IMR-90 (cell line): ENCODE data around the gene HDGFL3. TPM values are rescaled to one million over a fixed set of nuclear protein-coding genes. Genes with fewer than 3 reads are reported as not detected.

ENCODE experiments used
- ATAC-seq: fragments of 200-7000 bp; cut with Tn5 transposase; 2 replicates; pipeline ENCODE4 v1.9.1; 2020; ENCODE audit warnings: low read depth, mild to moderate bottlenecking, moderate library complexity
- BruUV-seq: library from RNA; stranded (reverse); fragments of 400-500 nt; replicated peaks from 2 replicates; lab custom pipeline; 2021; lab: Mats Ljungman, UMichigan
- CTCF ChIA-PET: fragments of 300-600 bp; formaldehyde crosslinking; extraction: SDS; loops from one replicate; lab custom pipeline; 2021; ENCODE audit warnings: antibody characterized with exemption; lab: Yijun Ruan, JAX
- POLR2A ChIA-PET: fragments of 300-600 bp; sonication (Branson Sonifier 250); formaldehyde crosslinking; loops from one replicate; lab custom pipeline; 2022; ENCODE audit warnings: antibody characterized with exemption; ENCODE audit not compliant: unreplicated experiment; lab: Charles Lee
- DNase-seq: peaks from one replicate; pipeline ENCODE4 v3.0.0; 2013
- H2AFZ ChIP-seq: replicated peaks from 2 replicates; pipeline ENCODE3; 2013; ENCODE audit warnings: low read length, mild to moderate bottlenecking; ENCODE audit not compliant: poor library complexity
- H2AK5ac ChIP-seq: 2 replicates; pipeline ENCODE4 v1.6.1; 2013; ENCODE audit warnings: low read depth, low read length, inconsistent platforms
- H2AK9ac ChIP-seq: replicated peaks from 2 replicates; pipeline ENCODE3; 2013; ENCODE audit warnings: mild to moderate bottlenecking, low read depth, low read length, moderate library complexity; ENCODE audit not compliant: poor library complexity
- H2BK120ac ChIP-seq: 2 replicates; pipeline ENCODE4 v1.6.1; 2013; ENCODE audit warnings: low read depth, low read length, inconsistent platforms
- H2BK15ac ChIP-seq: 3 replicates; pipeline ENCODE4 v1.6.1; 2013; ENCODE audit warnings: low read depth, low read length, inconsistent platforms
- H2BK20ac ChIP-seq: 2 replicates; pipeline ENCODE4 v1.6.1; 2013; ENCODE audit warnings: low read depth, mild to moderate bottlenecking, inconsistent platforms, low read length, moderate library complexity
- H2BK5ac ChIP-seq: 2 replicates; pipeline ENCODE4 v1.6.1; 2013; ENCODE audit warnings: mild to moderate bottlenecking, low read depth, low read length, inconsistent platforms; ENCODE audit not compliant: poor library complexity, severe bottlenecking
- H3K14ac ChIP-seq: replicated peaks from 2 replicates; pipeline ENCODE4 v1.6.1; 2013; ENCODE audit warnings: low read depth, low read length, inconsistent platforms
- H3K18ac ChIP-seq: 2 replicates; pipeline ENCODE4 v1.6.1; 2013; ENCODE audit warnings: low read depth, low read length, control low read depth
- H3K23ac ChIP-seq: 2 replicates; pipeline ENCODE4 v1.6.1; 2013; ENCODE audit warnings: low read depth, low read length, inconsistent platforms
- H3K27ac ChIP-seq: 2 replicates; pipeline ENCODE4 v1.5.1; 2013; ENCODE audit warnings: mild to moderate bottlenecking, control low read depth, low read length; ENCODE audit not compliant: insufficient read depth
- H3K27me3 ChIP-seq: 2 replicates; pipeline ENCODE4 v1.6.1; 2013; ENCODE audit warnings: low read length; ENCODE audit not compliant: control insufficient read depth, insufficient read depth
- H3K36me3 ChIP-seq: 2 replicates; pipeline ENCODE4 v1.6.1; 2013; ENCODE audit warnings: low read length, mixed read lengths; ENCODE audit not compliant: control insufficient read depth, insufficient read depth
- H3K4ac ChIP-seq: 2 replicates; pipeline ENCODE4 v1.6.1; 2013; ENCODE audit warnings: low read depth, low read length, inconsistent platforms
- H3K4me1 ChIP-seq: 2 replicates; pipeline ENCODE4 v1.6.1; 2013; ENCODE audit warnings: low read length, mixed read lengths; ENCODE audit not compliant: control insufficient read depth, insufficient read depth
- H3K4me2 ChIP-seq: 2 replicates; pipeline ENCODE4 v1.6.1; 2013; ENCODE audit warnings: low read depth, mild to moderate bottlenecking, control low read depth, low read length, moderate library complexity
- H3K4me3 ChIP-seq: 2 replicates; pipeline ENCODE4 v1.5.1; 2013; ENCODE audit warnings: low read depth, mild to moderate bottlenecking, control low read depth, low read length, moderate library complexity; ENCODE audit not compliant: insufficient read depth
- H3K56ac ChIP-seq: 2 replicates; pipeline ENCODE4 v1.6.1; 2013; ENCODE audit warnings: low read length, inconsistent platforms; ENCODE audit not compliant: insufficient read depth; ENCODE audit errors: extremely low read depth
- H3K79me1 ChIP-seq, 2 experiments: 2 replicates each; pipeline ENCODE4 v1.6.1; 2013; ENCODE audit warnings: low read length in 2 of 2, inconsistent platforms in 1 of 2, low read depth in 1 of 2
- H3K9ac ChIP-seq: 2 replicates; pipeline ENCODE4 v1.6.1; 2013; ENCODE audit warnings: low read depth, low read length, control low read depth
- H3K9me1 ChIP-seq: 2 replicates; pipeline ENCODE4 v1.6.1; 2013; ENCODE audit warnings: low read length, inconsistent platforms; ENCODE audit not compliant: insufficient read depth
- H3K9me3 ChIP-seq: 2 replicates; pipeline ENCODE4 v1.6.1; 2013; ENCODE audit warnings: low read length; ENCODE audit not compliant: control insufficient read depth, insufficient read depth
- H4K20me1 ChIP-seq: 2 replicates; pipeline ENCODE4 v1.6.1; 2013; ENCODE audit warnings: low read length, inconsistent platforms; ENCODE audit not compliant: insufficient read depth
- H4K5ac ChIP-seq: 2 replicates; pipeline ENCODE4 v1.6.1; 2013; ENCODE audit warnings: mild to moderate bottlenecking, low read depth, low read length, control low read depth
- H4K8ac ChIP-seq, 2 experiments: 2 replicates each; pipeline ENCODE4 v1.6.1; 2013; ENCODE audit warnings: low read depth in 2 of 2, low read length in 2 of 2, control low read depth in 1 of 2, inconsistent platforms in 1 of 2
- H4K91ac ChIP-seq: 2 replicates; pipeline ENCODE4 v1.6.1; 2013; ENCODE audit warnings: low read depth, low read length, inconsistent platforms; ENCODE audit not compliant: insufficient read depth
- CHD1 ChIP-seq: IDR thresholded peaks from 2 replicates; pipeline ENCODE4 v1.6.1; 2012; ENCODE audit warnings: low read depth, low read length, improper control_type of control experiment
- FOS ChIP-seq: fragments of 150-350 bp; IDR thresholded peaks from 2 replicates; pipeline ENCODE4 v1.6.1; 2016; ENCODE audit warnings: low read depth, low read length
- MAFK ChIP-seq: IDR thresholded peaks from 2 replicates; pipeline ENCODE4 v1.6.1; 2012; ENCODE audit warnings: low read depth, low read length, improper control_type of control experiment
- MAZ ChIP-seq: IDR thresholded peaks from 2 replicates; pipeline ENCODE4 v1.6.1; 2012; ENCODE audit warnings: low read depth, mild to moderate bottlenecking, low read length, improper control_type of control experiment, moderate library complexity, borderline replicate concordance
- RAD21 ChIP-seq: IDR thresholded peaks from 2 replicates; pipeline ENCODE4 v1.6.1; 2012; ENCODE audit warnings: low read length, improper control_type of control experiment
- RCOR1 ChIP-seq: IDR thresholded peaks from 2 replicates; pipeline ENCODE4 v1.6.1; 2012; ENCODE audit warnings: mild to moderate bottlenecking, low read length, improper control_type of control experiment; ENCODE audit not compliant: insufficient replicate concordance
- WGBS, 2 experiments: methylation state at CpG; one replicate each; pipeline versions ENCODE4 v1.1.5 to v1.1.7; 2013; ENCODE audit warnings: missing lambda C conversion rate in 2 of 2; ENCODE audit not compliant: insufficient read length in 1 of 2; ENCODE audit errors: extremely low coverage in 2 of 2; 5-methylcytosine and 5-hydroxymethylcytosine counted together
- dilution Hi-C: fragments of 300-500 bp; cut with HindIII; formaldehyde crosslinking; loops from one replicate; pipeline ENCODE4 v1.14.3; 2018; ENCODE audit warnings: low sequenced_read_pairs; ENCODE audit not compliant: unreplicated experiment
- in situ Hi-C: fragments of 300-500 bp; cut with MboI; formaldehyde crosslinking; loops from 3 replicates; pipeline ENCODE4 v1.14.3; 2019; ENCODE audit warnings: low sequenced_read_pairs, inconsistent platforms, mixed read lengths
- intact Hi-C: fragments of 100-400 bp; cut with micrococcal nuclease; formaldehyde crosslinking; loops from 2 replicates; pipeline ENCODE4 v1.10.0; 2022
- polyA plus RNA-seq, 3 experiments: library from polyadenylated mRNA; depleted of rRNA; stranded (reverse); fragments of >200 nt; gene quantifications; 2 replicates each; pipeline ENCODE4 v1.2.3, GENCODE V29; 2012; ENCODE audit warnings: low replicate concordance in 1 of 3
- total RNA-seq: library from RNA; depleted of rRNA; stranded (reverse); fragments of >200 nt; gene quantifications from 2 replicates; pipeline ENCODE4 v1.2.3, GENCODE V29; 2012

The HDGFL3 gene
- total and polyA plus RNA-seq, 2 of the 4 experiments (the other 2 are of a cell fraction) = 9.5 to 18.1 TPM

- no peak overlapping the region for H3K4me2 ChIP-seq
- dilution Hi-C loops = no loop called here
- no peak overlapping the region for H2BK20ac ChIP-seq
These were observed 36.0 kb upstream of the HDGFL3 start for GRCh38 chr15:83243634-83244033.

More at GRCh38 chr15:83243634-83244033, 36.0 kb upstream of the HDGFL3 start:
- no peak overlapping the region for H2BK15ac ChIP-seq
- no peak overlapping the region for H2AK9ac ChIP-seq
- no peak overlapping the region for H3K18ac ChIP-seq
- no peak overlapping the region for H3K9ac ChIP-seq
- no peak overlapping the region for H2BK120ac ChIP-seq
- no CpG with 5 or more reads among the region's 8 CpGs for WGBS, 2 experiments
- TF ChIP-seq MAZ = no peak
- TF ChIP-seq FOS = no peak
- TF ChIP-seq CHD1 = no peak
- no peak for TF ChIP-seq RCOR1
- no peak for TF ChIP-seq RAD21
- no peak for TF ChIP-seq MAFK
- ChIA-PET CTCF (no interaction called here), POLR2A (no interaction called here)
- no peaks in the 10 kb centered on the region for H3K4me1 ChIP-seq
- BruUV-seq = no TSS peak
- no peak overlapping the region for H3K14ac ChIP-seq
- no peaks in the 10 kb centered on the region for H3K36me3 ChIP-seq
- no peak overlapping the region for H3K4me3 ChIP-seq
- in situ Hi-C loops (no loop called here), intact Hi-C loops (no loop called here)
- H3K23ac ChIP-seq = no peak overlapping the region
- H4K20me1 ChIP-seq = no peaks in the 10 kb centered on the region
- H3K9me3 ChIP-seq = no peaks in the 10 kb centered on the region
- no peak overlapping the region for H3K4ac ChIP-seq
- no peaks in the 10 kb centered on the region for H3K9me1 ChIP-seq
- H4K5ac ChIP-seq = no peak overlapping the region
- H4K91ac ChIP-seq = no peak overlapping the region
- no peak overlapping the region for H2AFZ ChIP-seq
- no peak overlapping the region for H2AK5ac ChIP-seq
- DNase-seq = no peak
- no peak overlapping the region for H4K8ac ChIP-seq
- no peak overlapping the region for H3K56ac ChIP-seq
- peaks cover 6% of the 10 kb centered on the region; the same call in 1 of the 2 replicates for H3K27me3 ChIP-seq
- H2BK5ac ChIP-seq = no peak overlapping the region
- ATAC-seq = no peak
- no peaks in the 10 kb centered on the region for H3K79me1 ChIP-seq
- no peak overlapping the region for H3K27ac ChIP-seq
